Keratinocyte (primary cell): ENCODE results near the gene FAM13A. TPM values are rescaled to one million over a fixed set of nuclear protein-coding genes. Genes with fewer than 3 reads are reported as not detected.

ENCODE experiments used
- DNase-seq: peaks from one replicate; pipeline ENCODE4 v3.0.0-alpha.2; 2011; ENCODE audit warnings: low read depth, missing footprints, low spot score
- FAIRE-seq: peaks from 2 replicates; lab custom pipeline; 2011; peaks lifted over from hg19 to GRCh38; lab: Jason Lieb, UNC
- H2AFZ ChIP-seq: 2 replicates; pipeline ENCODE4 v1.6.0; 2012; ENCODE audit warnings: low read length, control low read depth, inconsistent platforms; ENCODE audit not compliant: control insufficient read depth
- H3K27ac ChIP-seq: 2 replicates; pipeline ENCODE4 v1.5.1; 2011; ENCODE audit warnings: low read length; ENCODE audit not compliant: control insufficient read depth, insufficient read depth
- H3K27me3 ChIP-seq: 3 replicates; pipeline ENCODE4 v1.6.0; 2011; ENCODE audit warnings: low read length; ENCODE audit not compliant: control insufficient read depth, insufficient read depth; ENCODE audit errors: extremely low read depth
- H3K36me3 ChIP-seq, 2 experiments: 2 replicates in 1 of 2; 3 replicates in 1 of 2; pipeline ENCODE4 v1.5.1; 2011; ENCODE audit warnings: low read length in 2 of 2, mild to moderate bottlenecking in 1 of 2; ENCODE audit not compliant: control insufficient read depth in 2 of 2, insufficient read depth in 2 of 2; ENCODE audit errors: extremely low read depth in 1 of 2
- H3K4me1 ChIP-seq: 3 replicates; pipeline ENCODE4 v1.5.1; 2011; ENCODE audit warnings: low read length; ENCODE audit not compliant: control insufficient read depth, insufficient read depth; ENCODE audit errors: extremely low read depth
- H3K4me2 ChIP-seq: 3 replicates; pipeline ENCODE4 v1.6.0; 2011; ENCODE audit warnings: low read depth, low read length; ENCODE audit not compliant: control insufficient read depth, insufficient read depth; ENCODE audit errors: extremely low read depth
- H3K4me3 ChIP-seq, 3 experiments: fragments of 200-600 bp in 1 of 3; sonication (generic) in 1 of 3; 2 replicates in 2 of 3; 3 replicates in 1 of 3; pipeline ENCODE4 v1.5.1; 2011 to 2016; ENCODE audit warnings: low read length in 3 of 3, mild to moderate bottlenecking in 3 of 3, control low read depth in 2 of 3, inconsistent platforms in 1 of 3, low read depth in 1 of 3, mixed read lengths in 1 of 3, mixed run types in 1 of 3, moderate library complexity in 1 of 3; ENCODE audit not compliant: control insufficient read depth in 2 of 3, insufficient read depth in 2 of 3; ENCODE audit errors: extremely low read depth in 1 of 3
- H3K79me2 ChIP-seq: 2 replicates; pipeline ENCODE4 v1.6.0; 2012; ENCODE audit warnings: low read length; ENCODE audit not compliant: control insufficient read depth, insufficient read depth
- H3K9ac ChIP-seq: 3 replicates; pipeline ENCODE4 v1.6.0; 2011; ENCODE audit warnings: low read length; ENCODE audit not compliant: control insufficient read depth, insufficient read depth; ENCODE audit errors: extremely low read depth
- H3K9me1 ChIP-seq: 3 replicates; pipeline ENCODE4 v1.6.0; 2011; ENCODE audit warnings: low read length; ENCODE audit not compliant: control insufficient read depth, insufficient read depth; ENCODE audit errors: extremely low read depth
- H3K9me3 ChIP-seq: 2 replicates; pipeline ENCODE4 v1.5.1; 2012; ENCODE audit warnings: low read depth, low read length; ENCODE audit not compliant: control insufficient read depth
- H4K20me1 ChIP-seq: 3 replicates; pipeline ENCODE4 v1.6.0; 2011; ENCODE audit warnings: low read length; ENCODE audit not compliant: control insufficient read depth, insufficient read depth; ENCODE audit errors: extremely low read depth
- CTCF ChIP-seq, 3 experiments: IDR thresholded peaks in 1 of 3; conservative IDR thresholded peaks in 1 of 3; optimal IDR thresholded peaks in 1 of 3; 2 replicates in 2 of 3; 3 replicates in 1 of 3; pipeline versions ENCODE3 to v1.5.1; 2011; ENCODE audit warnings: low read length in 3 of 3, mild to moderate bottlenecking in 3 of 3, moderate library complexity in 2 of 3, control low read depth in 1 of 3, inconsistent platforms in 1 of 3; ENCODE audit not compliant: insufficient read depth in 2 of 3; ENCODE audit errors: extremely low read depth in 1 of 3
- EZH2 ChIP-seq: IDR thresholded peaks from one replicate; pipeline ENCODE4 v1.6.1; 2012; ENCODE audit warnings: inconsistent platforms, mild to moderate bottlenecking, low read length, moderate library complexity
- dilution Hi-C: fragments of 300-500 bp; cut with MboI; formaldehyde crosslinking; loops from one replicate; pipeline ENCODE4 v1.7.0; 2020; ENCODE audit warnings: low sequenced_read_pairs; ENCODE audit not compliant: extremely low pct_ligation_motif_present
- polyA plus RNA-seq, 5 experiments: library from polyadenylated mRNA; depleted of rRNA in 3 of 5; stranded (reverse) in 3 of 5; stranded (forward) in 1 of 5; unstranded in 1 of 5; fragments of >200 nt; gene quantifications; 1 replicate in 1 of 5; 2 replicates in 3 of 5; 3 replicates in 1 of 5; pipeline versions ENCODE4 v1.2.1 to v1.2.3, GENCODE V29; 2011 to 2012; ENCODE audit warnings: missing spikeins in 2 of 5, low read depth in 1 of 5, low replicate concordance in 1 of 5

The FAM13A gene
- polyA plus RNA-seq, 1 donor (not counting 4 experiments of a cell fraction or from before 2014, with no cell fraction given) = 6.0 TPM

GRCh38 chr4:88786011-88786410 lies 271.0 kb downstream of the FAM13A start:
- Histone ChIP-seq H3K79me2 (no peaks in the 10 kb centered on the region), H3K9me1 (no peaks in the 10 kb centered on the region), H3K27me3 (no peaks in the 10 kb centered on the region), H3K4me3 (no peak overlapping the region), H3K36me3 (no peaks in the 10 kb centered on the region), H3K9me3 (no peaks in the 10 kb centered on the region), H3K9ac (no peak overlapping the region), H3K4me1 (no peaks in the 10 kb centered on the region), H4K20me1 (no peaks in the 10 kb centered on the region), H3K27ac (no peak overlapping the region), H2AFZ (no peak overlapping the region), H3K4me2 (no peak overlapping the region)
- TF ChIP-seq EZH2 = no peak
- no peak for TF ChIP-seq CTCF (optimal IDR thresholded peaks at IDR 0.05 in 1 of 3, IDR thresholded peaks at IDR 0.05 in 1 of 3, conservative IDR thresholded peaks at IDR 0.05 in 1 of 3; ENCODE audit: extremely low read depth in 1 of 3, insufficient read depth in 2 of 3, low read length in 3 of 3)
- no peak for FAIRE-seq
- no peak for DNase-seq
- dilution Hi-C loops = no loop called here

- no peaks in the 10 kb centered on the region for H3K27me3 ChIP-seq
- H3K27ac ChIP-seq = no peak overlapping the region
- H3K36me3 ChIP-seq = no peaks in the 10 kb centered on the region
- no peak overlapping the region for H2AFZ ChIP-seq
- H3K4me3 ChIP-seq = no peak overlapping the region
- dilution Hi-C loops = no loop called here
- no peak for DNase-seq
- H3K4me1 ChIP-seq = no peaks in the 10 kb centered on the region
- no peaks in the 10 kb centered on the region for H3K79me2 ChIP-seq
- TF ChIP-seq CTCF (optimal IDR thresholded peaks at IDR 0.05 in 1 of 3, IDR thresholded peaks at IDR 0.05 in 1 of 3, conservative IDR thresholded peaks at IDR 0.05 in 1 of 3; ENCODE audit: extremely low read depth in 1 of 3, insufficient read depth in 2 of 3, low read length in 3 of 3) (no peak), EZH2 (no peak)
- H3K4me2 ChIP-seq = no peak overlapping the region
- no peaks in the 10 kb centered on the region for H3K9me3 ChIP-seq
- no peak overlapping the region for H3K9ac ChIP-seq
- FAIRE-seq = no peak
- H4K20me1 ChIP-seq = no peaks in the 10 kb centered on the region
- H3K9me1 ChIP-seq = no peaks in the 10 kb centered on the region
Measured at GRCh38 chr4:88780389-88780788, 276.6 kb downstream of the FAM13A start.
